ENCODE results near the gene ATL2.

The ATL2 gene

GRCh38 chr2:38301969-38302702 lies 74.9 kb downstream of the ATL2 start:
- TF ChIP-seq, protein P1, sequence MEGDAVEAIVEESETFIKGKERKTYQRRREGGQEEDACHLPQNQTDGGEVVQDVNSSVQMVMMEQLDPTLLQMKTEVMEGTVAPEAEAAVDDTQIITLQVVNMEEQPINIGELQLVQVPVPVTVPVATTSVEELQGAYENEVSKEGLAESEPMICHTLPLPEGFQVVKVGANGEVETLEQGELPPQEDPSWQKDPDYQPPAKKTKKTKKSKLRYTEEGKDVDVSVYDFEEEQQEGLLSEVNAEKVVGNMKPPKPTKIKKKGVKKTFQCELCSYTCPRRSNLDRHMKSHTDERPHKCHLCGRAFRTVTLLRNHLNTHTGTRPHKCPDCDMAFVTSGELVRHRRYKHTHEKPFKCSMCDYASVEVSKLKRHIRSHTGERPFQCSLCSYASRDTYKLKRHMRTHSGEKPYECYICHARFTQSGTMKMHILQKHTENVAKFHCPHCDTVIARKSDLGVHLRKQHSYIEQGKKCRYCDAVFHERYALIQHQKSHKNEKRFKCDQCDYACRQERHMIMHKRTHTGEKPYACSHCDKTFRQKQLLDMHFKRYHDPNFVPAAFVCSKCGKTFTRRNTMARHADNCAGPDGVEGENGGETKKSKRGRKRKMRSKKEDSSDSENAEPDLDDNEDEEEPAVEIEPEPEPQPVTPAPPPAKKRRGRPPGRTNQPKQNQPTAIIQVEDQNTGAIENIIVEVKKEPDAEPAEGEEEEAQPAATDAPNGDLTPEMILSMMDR (IDR thresholded peaks at IDR 0.05; ENCODE audit: control extremely low read depth, extremely low read depth, low read depth, missing control alignments): no peak
- ChIA-PET POLR2A (interaction anchor here (0.7 kb wide), 1 partner anchor 58 kb away, joined by 5 read pairs; no protein-coding TSS in a partner anchor), CTCF (no interaction called here)
- no peak for DNase-seq (ENCODE audit: extremely low spot score)

- CTCF ChIA-PET: no interaction called here
- TF ChIP-seq, protein P1 (IDR thresholded peaks at IDR 0.05; ENCODE audit: control extremely low read depth, extremely low read depth, low read depth, missing control alignments): no peak
- no peak for DNase-seq (ENCODE audit: extremely low spot score)
- POLR2A ChIA-PET: interaction anchor here (0.7 kb wide), 1 partner anchor 59 kb away, joined by 5 read pairs; no protein-coding TSS in a partner anchor
Observed at GRCh38 chr2:38301340-38301968, 75.6 kb downstream of the ATL2 start.

DNA sequence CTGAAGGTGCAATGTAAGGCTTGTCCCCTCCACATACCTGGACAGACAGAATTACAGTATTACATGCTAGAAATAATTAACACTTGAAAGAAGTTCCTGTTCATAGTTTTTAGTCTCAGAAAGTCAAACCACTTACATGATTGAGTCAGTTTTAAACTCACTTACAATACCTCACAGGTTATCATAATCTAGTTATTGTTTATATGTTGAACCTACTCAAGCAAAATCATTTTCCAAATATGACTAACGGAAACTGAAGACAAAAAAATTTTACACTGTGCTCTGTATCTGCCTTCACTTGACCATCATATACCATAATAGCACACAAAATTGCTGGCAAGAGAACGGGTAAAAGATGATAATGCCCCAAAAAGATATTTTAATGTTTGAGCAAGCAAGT lies 78.5 kb downstream of the ATL2 start:
- POLR2A ChIA-PET: no interaction called here
- DNase-seq (ENCODE audit: extremely low spot score): no peak
- CTCF ChIA-PET: interaction anchor here (1.2 kb wide), 1 partner anchor 17 kb away, joined by 3 read pairs; no protein-coding TSS in a partner anchor
- TF ChIP-seq, protein P1 (IDR thresholded peaks at IDR 0.05; ENCODE audit: control extremely low read depth, extremely low read depth, low read depth, missing control alignments): no peak

- TF ChIP-seq, protein P1 (IDR thresholded peaks at IDR 0.05; ENCODE audit: control extremely low read depth, extremely low read depth, low read depth, missing control alignments): no peak
- CTCF ChIA-PET: interaction anchor here (1.3 to 1.6 kb wide), 2 partner anchors 19 to 212 kb away, joined by 3 to 6 read pairs; no protein-coding TSS in a partner anchor
- POLR2A ChIA-PET: no interaction called here
- DNase-seq (ENCODE audit: extremely low spot score): no peak
Observed at GRCh38 chr2:38296197-38296780, 80.8 kb downstream of the ATL2 start.

- POLR2A ChIA-PET: no interaction called here
- CTCF ChIA-PET: interaction anchor here (1.4 to 1.8 kb wide), 2 partner anchors 12 to 16 kb away, joined by 3 to 6 read pairs; no protein-coding TSS in a partner anchor
- no peak for DNase-seq (ENCODE audit: extremely low spot score)
- TF ChIP-seq, protein P1 (IDR thresholded peaks at IDR 0.05; ENCODE audit: control extremely low read depth, extremely low read depth, low read depth, missing control alignments): no peak
Observed at GRCh38 chr2:38294597-38294996, 82.5 kb downstream of the ATL2 start.

- CTCF ChIA-PET: interaction anchor here (0.9 to 1.8 kb wide), 7 partner anchors 11 to 216 kb away, joined by 3 to 6 read pairs (median 3); no protein-coding TSS in a partner anchor
- TF ChIP-seq, protein P1 (IDR thresholded peaks at IDR 0.05; ENCODE audit: control extremely low read depth, extremely low read depth, low read depth, missing control alignments): no peak
- DNase-seq (ENCODE audit: extremely low spot score): no peak
- POLR2A ChIA-PET: no interaction called here
Observed at GRCh38 chr2:38293152-38293865, 83.8 kb downstream of the ATL2 start.

Data from GM10248 (cell line).